Smooth muscle cell (in vitro differentiated cells): Measurements from ENCODE around the gene TCF7L1. TPM values are rescaled to one million over a fixed set of nuclear protein-coding genes. Genes with fewer than 3 reads are reported as not detected.

ENCODE experiments used
- polyA plus RNA-seq: library from polyadenylated mRNA; unstranded; fragments of >200 nt; fragmentation: Nextera tagmentation; extraction: Ambion mirVana; gene quantifications from 2 replicates; pipeline ENCODE4 v1.2.1, GENCODE V29; 2016
- small RNA-seq: library from RNA; depleted of rRNA; stranded (forward); fragments of <200 nt; gene quantifications from one replicate; pipeline ENCODE3, GENCODE V24; 2014
- total RNA-seq: library from RNA; depleted of rRNA; stranded (reverse); fragments of >200 nt; gene quantifications from 2 replicates; pipeline ENCODE4 v1.2.3, GENCODE V29; 2014

TCF7L1 gene
- total and polyA plus RNA-seq, 2 experiments from 2014 or later = 4.5 to 15.2 TPM

Small RNAs within 50 kb of the gene (small RNA-seq; reads per million reads assigned to genes)
- gene AC093162.1 (not detected), gene RF00019 (not detected), gene RNU6-674P (not detected)

Other genes with a start within 250 kb of the TCF7L1 start
- 7,008 and 8,051 TPM in 2 replicates for gene TMSB10, start 227.7 kb upstream of the TCF7L1 start, total RNA-seq
- gene TMSB10, start 227.7 kb upstream of the TCF7L1 start, polyA plus RNA-seq = 5,467 and 5,517 TPM in 2 replicates
- gene KCMF1, start 162.2 kb upstream of the TCF7L1 start, total RNA-seq = 65.0 and 102 TPM in 2 replicates
- gene KCMF1, start 162.2 kb upstream of the TCF7L1 start, polyA plus RNA-seq = 55.0 and 56.5 TPM in 2 replicates
- 51.4 and 52.0 TPM in 2 replicates for gene TGOLN2, start 194.6 kb downstream of the TCF7L1 start, total RNA-seq
- gene TGOLN2, start 194.6 kb downstream of the TCF7L1 start, polyA plus RNA-seq = 34.4 and 37.1 TPM in 2 replicates
- 24.1 and 29.9 TPM in 2 replicates for gene RETSAT, start 221.1 kb downstream of the TCF7L1 start, total RNA-seq
- gene RETSAT, start 221.1 kb downstream of the TCF7L1 start, polyA plus RNA-seq = 17.9 and 20.6 TPM in 2 replicates
- 13.3 and 28.2 TPM in 2 replicates for gene ELMOD3, start 221.4 kb downstream of the TCF7L1 start, total RNA-seq
- 15.2 and 16.4 TPM in 2 replicates for gene ELMOD3, start 221.4 kb downstream of the TCF7L1 start, polyA plus RNA-seq